ENCODE data around the gene CD96. TPM values are rescaled to one million over a fixed set of nuclear protein-coding genes. Genes with fewer than 3 reads are reported as not detected.

CD96 gene
- total RNA-seq, 1 donor from 2014 or later: not detected

Other genes starting within 250 kb of the CD96 start
- gene ZBED2, start 53.1 kb downstream of the CD96 start, total RNA-seq: under 0.01 TPM in 1 of 2 replicates, not detected in the other
- gene PLCXD2, start 132.5 kb downstream of the CD96 start, total RNA-seq: 1.1 and 1.4 TPM in 2 replicates